CD4-positive, alpha-beta T cell treated with Interleukin-17A for 1 hour (primary cell): ENCODE data around the gene TECPR2.

Experiments used
- DNase-seq: peaks from one replicate; pipeline ENCODE4 v3.0.0-alpha.2; 2020

Gene TECPR2

GRCh38 chr14:102471921-102472790 is 109.4 kb downstream of the TECPR2 start:
- no peak for DNase-seq

DNA sequence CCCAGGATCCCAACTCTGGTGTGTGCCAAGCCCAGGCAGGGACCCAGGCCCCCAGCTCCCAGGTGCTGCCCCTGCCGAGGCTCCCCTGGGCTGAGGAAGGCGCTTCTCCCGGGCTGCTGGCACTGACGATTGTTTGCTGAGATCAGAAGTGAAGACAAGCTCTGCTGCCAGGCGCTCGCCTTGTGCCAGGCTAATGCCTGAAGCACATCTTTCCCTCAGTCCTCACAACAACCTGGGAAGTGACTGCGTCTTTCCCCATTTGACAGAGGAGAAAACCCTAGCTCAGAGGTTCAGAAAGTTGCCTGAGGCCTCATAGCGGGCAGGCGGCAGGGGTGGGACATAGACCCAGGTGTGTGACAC is 110.0 kb downstream of the TECPR2 start:
- no peak for DNase-seq

- no peak for DNase-seq
Observed at GRCh38 chr14:102473559-102473958, 110.8 kb downstream of the TECPR2 start.

DNA sequence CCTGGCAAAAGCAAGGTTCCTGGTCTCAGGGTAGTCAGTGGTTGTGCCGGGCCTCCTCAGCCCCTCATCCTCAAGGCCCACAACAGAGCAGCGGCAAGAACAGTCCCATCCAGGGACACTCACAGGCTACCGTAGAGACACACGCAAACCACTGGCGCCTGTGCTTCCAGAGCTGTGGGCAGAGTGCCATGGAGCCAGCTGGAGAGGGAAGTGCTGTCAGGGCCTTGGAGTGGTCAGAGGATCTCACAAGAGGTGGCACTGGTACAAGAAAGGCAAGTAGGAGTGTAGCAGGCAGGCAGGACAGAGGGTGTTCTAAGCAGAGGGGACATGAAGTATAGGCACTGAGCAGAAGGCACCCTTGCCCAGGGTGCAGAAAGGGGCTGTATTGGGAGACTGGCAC is 112.2 kb downstream of the TECPR2 start:
- DNase-seq, result no peak

DNA sequence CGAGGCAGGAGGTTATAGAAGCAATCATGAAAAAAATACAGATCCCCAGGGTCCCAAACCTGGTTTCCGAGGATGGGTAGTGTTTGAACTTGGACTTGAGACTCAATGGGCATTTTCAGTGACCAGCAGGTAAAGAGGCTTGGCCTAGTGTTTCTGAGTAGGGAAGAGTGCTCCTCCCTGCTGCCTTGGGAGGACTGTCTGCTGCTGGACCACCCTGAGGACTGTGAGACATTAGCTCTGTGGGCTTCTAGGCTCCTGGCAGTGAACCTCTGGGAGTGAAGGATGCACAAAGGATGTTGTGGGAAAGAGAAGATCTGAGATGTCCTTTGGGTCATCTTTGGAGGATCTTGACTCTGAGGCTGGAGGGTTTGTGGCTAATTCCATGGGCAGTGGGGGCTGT is 116.4 kb downstream of the TECPR2 start:
- no peak for DNase-seq

DNA sequence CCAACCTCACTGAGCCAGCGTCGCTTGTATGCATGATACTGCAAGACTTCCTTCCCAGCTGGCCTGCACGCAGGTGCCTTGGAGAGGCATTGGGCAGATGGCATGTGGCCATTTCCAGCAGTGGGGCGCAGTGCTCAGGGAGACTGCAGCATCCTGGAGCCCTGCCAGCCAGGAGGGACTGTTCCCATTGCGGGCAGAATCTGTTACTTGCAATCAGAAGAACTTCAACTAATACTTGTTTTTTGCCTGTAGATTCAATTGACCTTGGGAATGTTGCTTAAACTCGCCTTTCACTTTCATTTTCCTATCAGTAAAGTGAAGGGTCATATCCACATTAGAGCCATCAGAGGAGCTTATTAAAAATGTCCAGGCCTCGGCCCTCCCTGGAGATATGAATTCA is 117.0 kb downstream of the TECPR2 start:
- DNase-seq, result no peak

DNA sequence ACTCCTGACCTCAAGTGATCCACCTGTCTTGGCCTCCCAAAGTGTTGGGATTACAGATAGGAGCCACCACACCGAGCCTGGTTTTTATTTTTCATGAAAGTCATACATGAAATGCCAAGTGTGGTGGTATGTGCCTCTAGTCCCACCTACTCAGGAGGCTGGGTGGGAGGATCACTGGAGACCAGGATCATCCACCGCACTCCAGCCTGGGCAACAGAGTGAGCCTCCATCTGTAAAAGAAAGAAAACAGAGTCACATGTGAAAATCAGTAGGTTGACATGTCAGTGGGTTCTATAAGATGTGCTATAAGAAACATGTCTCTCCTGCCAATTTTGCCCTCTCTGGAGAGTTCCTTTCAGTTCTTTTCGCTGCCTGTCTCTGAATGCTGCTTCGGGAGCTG is 118.6 kb downstream of the TECPR2 start:
- DNase-seq, result no peak

GRCh38 chr14:102481791-102482238 is 119.1 kb downstream of the TECPR2 start:
- no peak for DNase-seq

DNA sequence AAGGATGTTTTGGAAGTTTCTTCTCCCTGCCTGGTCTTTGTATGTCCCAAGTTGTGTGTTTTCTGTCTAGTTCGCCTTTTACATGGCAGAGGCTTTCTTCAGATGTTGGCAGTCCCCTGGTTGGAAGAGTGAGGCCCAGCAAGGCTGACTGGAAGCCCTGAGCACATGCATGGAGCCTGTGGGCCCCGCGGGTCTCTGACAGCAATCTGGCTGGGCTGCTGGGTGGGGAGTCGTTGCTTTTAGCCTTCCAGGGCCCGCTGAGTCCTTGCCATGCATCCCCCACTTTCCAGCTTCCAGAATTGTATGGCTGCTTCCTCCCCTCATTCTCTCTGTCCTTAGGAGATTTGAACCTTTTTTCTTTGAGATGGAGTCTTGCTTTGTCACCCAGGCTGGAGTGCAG is 121.6 kb downstream of the TECPR2 start:
- no peak for DNase-seq

DNA sequence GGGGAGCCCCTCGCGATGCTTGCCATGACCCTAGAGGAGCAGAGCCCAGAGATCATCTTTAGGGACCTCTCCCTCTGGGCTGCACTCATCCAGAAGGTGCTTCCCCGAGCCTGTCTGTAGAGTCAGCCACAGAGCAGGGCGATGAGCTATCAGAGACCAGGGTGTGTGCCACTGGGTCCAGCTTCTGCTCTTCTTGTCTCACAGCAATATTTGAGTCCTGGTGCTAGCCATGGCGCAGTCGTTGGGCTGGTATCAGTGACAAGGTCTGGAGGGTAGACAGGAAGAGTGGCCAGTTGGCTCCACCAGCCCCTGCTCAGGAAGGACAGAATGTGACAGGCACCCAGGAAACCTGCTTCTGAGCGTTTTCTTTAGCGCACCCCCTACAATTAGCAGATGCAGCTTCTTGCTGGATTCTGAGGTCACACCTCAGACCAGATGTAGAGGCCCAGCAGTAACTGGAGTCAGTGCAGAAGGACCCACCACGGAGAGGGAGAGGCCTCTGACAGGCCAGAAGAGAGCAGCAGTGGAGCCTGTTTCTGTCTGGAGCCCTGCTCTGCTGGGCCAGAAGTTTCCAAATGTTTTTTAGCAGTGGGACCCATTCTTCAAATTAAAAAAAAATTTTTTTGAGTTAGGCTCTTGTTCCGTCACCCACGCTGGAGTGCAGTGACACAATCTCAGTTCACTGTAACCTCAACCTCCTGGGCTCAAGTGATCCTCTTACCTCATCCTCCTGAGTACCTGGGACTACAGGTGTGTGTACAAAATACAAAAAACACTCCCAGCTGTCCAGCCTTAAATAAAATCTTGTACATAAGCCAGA is 123.2 kb downstream of the TECPR2 start:
- no peak for DNase-seq

- DNase-seq, result no peak
Observed at GRCh38 chr14:102486513-102487203, 123.9 kb downstream of the TECPR2 start.

DNA sequence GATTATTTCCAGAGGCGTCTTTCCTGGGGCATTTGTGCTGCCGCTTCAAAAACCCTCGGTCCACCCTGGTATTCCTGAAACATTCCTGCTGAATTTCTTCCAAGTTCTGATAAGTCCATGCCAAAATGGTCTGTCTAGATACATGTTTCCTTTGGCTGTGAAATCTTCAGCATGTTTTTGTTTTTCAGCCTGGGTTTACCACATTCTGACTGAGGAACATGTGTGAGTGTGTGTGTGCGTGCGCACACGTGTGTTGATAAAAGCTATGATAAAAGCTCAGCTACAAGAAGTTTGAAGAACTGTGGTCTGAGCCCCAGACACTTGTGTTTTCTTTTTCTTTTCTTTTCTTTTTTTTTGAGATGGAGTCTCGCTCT is 124.5 kb downstream of the TECPR2 start:
- no peak for DNase-seq

DNA sequence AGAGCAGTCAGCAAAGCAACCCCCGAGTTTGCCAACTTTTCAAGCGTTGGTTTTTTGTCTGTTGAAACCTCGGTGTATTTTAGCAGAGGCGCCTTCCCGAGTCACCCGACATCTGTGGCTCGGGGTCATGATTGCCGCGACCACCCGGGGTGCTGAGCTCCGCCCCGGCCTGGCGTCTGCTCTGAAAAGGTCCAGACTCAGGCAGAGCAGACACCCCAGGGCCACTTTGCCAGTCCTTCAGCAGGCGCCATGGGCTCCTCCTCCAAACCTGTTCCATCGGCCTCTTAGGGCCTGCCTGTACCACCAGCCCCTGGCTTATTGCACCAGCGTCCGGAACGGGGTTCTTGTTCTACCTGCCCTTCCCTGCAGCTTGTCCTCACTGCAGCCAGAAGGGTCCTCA is 127.7 kb downstream of the TECPR2 start:
- no peak for DNase-seq

DNA sequence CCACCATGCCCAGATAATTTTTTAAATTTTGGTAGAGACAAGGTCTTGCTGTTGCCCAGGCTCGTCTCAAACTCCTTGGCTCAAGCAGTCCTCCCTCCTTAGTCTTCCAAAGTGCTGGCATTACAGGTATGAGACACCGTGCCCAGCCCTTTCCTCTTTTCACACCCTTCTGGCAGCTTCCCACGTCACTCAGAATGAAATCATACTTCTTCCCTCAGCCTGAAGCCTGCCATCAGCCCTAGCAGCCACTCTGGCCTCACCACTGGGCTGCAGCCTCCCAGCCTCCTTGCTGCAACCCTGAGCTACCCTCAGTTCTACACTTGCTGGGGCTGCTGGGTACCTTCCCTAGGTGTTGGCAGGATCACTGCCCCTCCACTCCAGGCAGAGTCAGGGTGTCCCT is 128.6 kb downstream of the TECPR2 start:
- no peak for DNase-seq

GRCh38 chr14:102491786-102492530 is 129.2 kb downstream of the TECPR2 start:
- DNase-seq, result no peak

GRCh38 chr14:102492531-102492910 is 129.8 kb downstream of the TECPR2 start:
- no peak for DNase-seq

- DNase-seq, result no peak
Observed at GRCh38 chr14:102493096-102493495, 130.4 kb downstream of the TECPR2 start.

GRCh38 chr14:102493585-102493984 is 130.8 kb downstream of the TECPR2 start:
- DNase-seq, result no peak

DNA sequence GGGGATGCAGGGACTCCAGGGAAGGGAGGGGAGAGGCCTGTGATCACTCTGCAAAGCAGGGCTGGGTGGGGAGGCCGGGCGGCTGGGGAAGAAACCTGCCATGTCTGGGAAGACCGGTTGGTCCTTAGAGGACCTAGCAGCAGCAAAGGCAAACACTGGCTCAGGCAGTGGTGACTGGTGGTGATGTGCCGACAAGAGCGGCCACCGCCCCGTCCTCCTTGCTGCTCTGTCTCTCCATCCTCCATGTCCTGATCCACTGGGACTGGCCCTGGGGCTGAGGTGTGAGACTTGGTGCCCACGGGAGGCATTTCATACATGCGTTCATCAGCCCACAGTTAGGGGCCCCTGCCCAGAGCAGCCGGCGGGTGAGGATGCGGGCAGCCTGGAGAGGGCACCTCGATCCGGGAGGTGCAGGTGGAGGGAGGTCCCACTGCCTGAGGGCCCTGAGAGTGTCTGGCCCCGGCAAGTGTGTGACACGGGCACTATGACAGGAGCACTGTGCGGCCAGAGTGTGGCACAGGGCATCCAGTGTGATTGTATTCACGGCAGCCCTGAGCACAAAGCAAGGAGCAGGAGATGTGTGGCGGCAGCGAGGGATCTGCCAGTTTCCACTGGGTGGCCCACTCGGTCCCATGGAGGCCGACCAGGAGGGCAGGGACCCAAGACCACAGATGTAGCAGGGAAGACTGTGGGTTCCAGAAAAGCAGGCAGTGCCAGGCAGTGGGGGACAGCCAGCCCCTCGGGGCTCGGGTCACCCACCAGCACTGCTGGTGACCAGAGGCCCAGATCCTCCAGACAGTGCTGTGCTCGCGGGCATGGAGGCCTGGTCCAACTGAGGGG is 133.0 kb downstream of the TECPR2 start:
- DNase-seq, result no peak

GRCh38 chr14:102496331-102496691 is 133.6 kb downstream of the TECPR2 start:
- no peak for DNase-seq

DNA sequence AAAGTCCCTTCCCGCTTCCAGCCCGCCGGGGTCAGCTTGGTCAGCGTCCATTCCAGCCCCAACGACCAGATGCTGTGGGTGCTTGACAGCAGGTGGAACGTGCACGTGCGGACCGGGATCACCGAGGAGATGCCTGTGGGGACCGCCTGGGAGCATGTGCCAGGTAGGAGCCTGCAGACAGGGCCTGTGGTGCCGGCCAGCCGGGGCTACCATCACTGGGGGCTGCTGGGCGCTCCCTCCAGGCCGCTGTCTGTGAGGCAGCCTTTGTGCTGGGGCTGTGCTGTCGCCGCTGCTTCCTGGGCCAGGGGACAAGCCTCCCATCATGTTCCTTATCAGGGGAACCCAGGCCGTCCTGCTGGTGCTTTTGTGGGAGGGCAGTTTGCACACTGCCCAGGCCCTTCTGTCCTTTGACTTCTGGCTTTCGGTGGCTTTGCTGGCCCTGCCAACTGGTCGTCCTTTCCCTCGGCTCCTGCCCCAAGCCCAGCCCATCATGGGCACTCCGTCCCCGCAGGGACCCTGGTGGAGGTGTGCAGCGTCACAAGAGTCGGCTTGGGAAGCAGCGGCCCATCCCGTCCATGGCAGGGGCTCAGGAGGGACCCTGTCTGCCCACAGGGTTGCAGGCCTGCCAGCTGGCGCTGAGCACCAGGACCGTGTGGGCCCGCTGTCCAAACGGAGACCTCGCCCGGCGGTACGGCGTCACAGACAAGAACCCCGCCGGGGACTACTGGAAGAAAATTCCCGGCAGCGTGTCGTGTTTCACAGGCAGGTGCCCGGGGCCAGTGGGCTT is 134.4 kb downstream of the TECPR2 start:
- no peak for DNase-seq
